Transverse colon (tissue), 4 donors: ENCODE measurements around the gene FSTL5. TPM values are rescaled to one million over a fixed set of nuclear protein-coding genes. Genes with fewer than 3 reads are reported as not detected.

Experiments used
- DNase-seq: peaks from one replicate; pipeline ENCODE4 v3.0.0-alpha.2; 2019
- H3K27ac ChIP-seq, 4 donors: fragments of 200-600 bp; sonication (generic); 2 replicates each; pipeline ENCODE4 v1.5.1; 2016 to 2018; ENCODE audit warnings: inconsistent platforms in 4 of 4
- H3K27me3 ChIP-seq: fragments of 200-600 bp; sonication (generic); 2 replicates; pipeline ENCODE4 v1.5.1; 2017; ENCODE audit warnings: inconsistent platforms
- H3K36me3 ChIP-seq, 4 donors: fragments of 200-600 bp; sonication (generic); 2 replicates each; pipeline ENCODE4 v1.5.1; 2017 to 2019; ENCODE audit warnings: inconsistent platforms in 4 of 4
- H3K4me1 ChIP-seq, 4 donors: fragments of 200-600 bp; sonication (generic); 2 replicates each; pipeline ENCODE4 v1.5.1; 2017 to 2020; ENCODE audit warnings: inconsistent platforms in 4 of 4
- H3K4me3 ChIP-seq, 4 donors: fragments of 200-600 bp; sonication (generic); 1 replicate in 1 of 4; 2 replicates in 3 of 4; pipeline versions ENCODE4 v1.5.1 to v1.6.1; 2017 to 2019; ENCODE audit warnings: inconsistent platforms in 4 of 4
- H3K9me3 ChIP-seq, 2 donors: fragments of 200-600 bp; sonication (generic); 2 replicates each; pipeline ENCODE4 v1.5.1; 2017 to 2019; ENCODE audit warnings: inconsistent platforms in 2 of 2
- CTCF ChIP-seq, 5 experiments: fragments of 200-600 bp in 3 of 5; fragments of 450-650 bp in 2 of 5; sonication (generic) in 3 of 5; IDR thresholded peaks; 1 replicate in 2 of 5; 2 replicates in 3 of 5; pipeline ENCODE4 v1.5.1; 2016 to 2017; ENCODE audit warnings: antibody characterized with exemption in 5 of 5, inconsistent platforms in 3 of 5, mild to moderate bottlenecking in 2 of 5, moderate library complexity in 1 of 5
- EP300 ChIP-seq: sonication (generic); formaldehyde crosslinking; IDR thresholded peaks from one replicate; pipeline ENCODE4 v1.6.1; 2017; ENCODE audit warnings: antibody characterized with exemption, low read depth
- POLR2A ChIP-seq: fragments of 450-650 bp; IDR thresholded peaks from one replicate; pipeline ENCODE4 v1.6.1; 2016; ENCODE audit warnings: antibody characterized with exemption, mild to moderate bottlenecking, moderate library complexity
- POLR2AphosphoS5 ChIP-seq, 3 donors: sonication (generic); formaldehyde crosslinking; IDR thresholded peaks; one replicate each; pipeline ENCODE4 v1.6.1; 2016; ENCODE audit warnings: antibody characterized with exemption in 3 of 3
- WGBS, 2 donors: methylation state at CpG; one replicate each; pipeline ENCODE4 v1.1.5; 2018; ENCODE audit warnings: low coverage in 1 of 2; 5-methylcytosine and 5-hydroxymethylcytosine counted together
- in situ Hi-C, 4 donors: fragments of 200-750 bp; cut with MboI; loops; one replicate each; pipeline versions ENCODE4 v1.15.0 to v1.15.1; 2017; ENCODE audit warnings: low sequenced_read_pairs in 3 of 4, low pct_ligation_motif_present in 1 of 4, low pct_unique_long_range_greater_than_20kb in 1 of 4
- intact Hi-C: fragments of 100-400 bp; cut with DNase I; formaldehyde crosslinking; loops from one replicate; pipeline ENCODE4 v1.15.1; 2023; ENCODE audit warnings: low total_unique reads
- total RNA-seq, 4 donors: library from RNA; depleted of rRNA; stranded (reverse); fragments of >200 nt; gene quantifications; one replicate each; pipeline ENCODE4 v1.1.0, GENCODE V29; 2016

The FSTL5 gene
- total RNA-seq, 4 donors from 2014 or later, result 0.14 to 0.16 TPM; not detected in 2

DNA sequence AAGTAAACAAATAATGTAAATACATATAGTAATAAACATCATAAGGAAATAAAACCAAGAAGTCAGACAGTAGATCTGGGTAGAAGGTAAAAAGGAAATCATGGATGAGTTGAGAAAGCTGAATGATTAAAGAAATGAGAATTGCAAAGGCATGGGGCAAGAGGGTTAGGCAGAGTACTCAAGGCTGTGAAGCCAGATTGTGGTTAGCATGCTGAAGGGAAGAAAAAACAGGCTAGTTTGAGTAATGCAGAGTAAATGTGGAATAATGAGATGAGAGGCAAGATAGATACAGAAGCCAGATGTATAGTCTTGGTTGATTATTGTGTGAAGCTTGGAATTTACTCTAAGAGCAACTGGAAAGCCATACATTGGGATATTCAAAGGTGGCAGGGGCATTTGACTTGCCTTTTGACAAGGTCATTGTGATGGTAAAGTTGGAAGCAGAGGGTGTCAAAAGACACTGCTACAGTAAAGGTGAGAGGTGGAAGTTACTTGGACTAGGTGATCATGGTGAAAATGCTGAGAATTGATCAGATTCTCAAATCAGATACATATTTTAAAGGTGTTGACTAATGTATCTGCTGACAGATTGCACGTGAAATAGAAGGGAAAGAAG, 307.0 kb downstream of the FSTL5 start:
- Histone ChIP-seq H3K27me3 (no peaks in the 10 kb centered on the region), H3K36me3 (no peaks in the 10 kb centered on the region), H3K4me3 (no peak overlapping the region), H3K27ac (no peak overlapping the region), H3K4me1 (no peaks in the 10 kb centered on the region), H3K9me3 (no peaks in the 10 kb centered on the region)
- TF ChIP-seq POLR2A (no peak), EP300 (no peak), POLR2AphosphoS5 (IDR thresholded peaks at IDR 0.05) (no peak), CTCF (IDR thresholded peaks at IDR 0.05) (no peak)
- DNase-seq, result no peak
- in situ Hi-C loops, result no loop called here
- intact Hi-C loops, result no loop called here
- WGBS, 2 donors, result 66 to 88% methylated on average over 1 of the region's 1 CpG

- intact Hi-C loops, result no loop called here
- H3K4me3 ChIP-seq, result no peak overlapping the region
- H3K27me3 ChIP-seq, result no peaks in the 10 kb centered on the region
- 17 to 41% methylated on average over 1 of the region's 1 CpG for WGBS, 2 donors
- DNase-seq, result no peak
- H3K36me3 ChIP-seq, result no peaks in the 10 kb centered on the region
- in situ Hi-C loops, result no loop called here
- no peak overlapping the region for H3K27ac ChIP-seq
- no peaks in the 10 kb centered on the region for H3K4me1 ChIP-seq
- H3K9me3 ChIP-seq, result no peaks in the 10 kb centered on the region
- TF ChIP-seq CTCF (IDR thresholded peaks at IDR 0.05) (no peak), POLR2AphosphoS5 (IDR thresholded peaks at IDR 0.05) (no peak), POLR2A (no peak), EP300 (no peak)
These were observed 313.2 kb downstream of the FSTL5 start for GRCh38 chr4:161850631-161851030.

- DNase-seq, result no peak
- Histone ChIP-seq H3K27ac (no peak overlapping the region), H3K4me3 (no peak overlapping the region), H3K27me3 (no peaks in the 10 kb centered on the region), H3K9me3 (no peaks in the 10 kb centered on the region), H3K36me3 (no peaks in the 10 kb centered on the region), H3K4me1 (no peaks in the 10 kb centered on the region)
- intact Hi-C loops (no loop called here), in situ Hi-C loops (no loop called here)
- WGBS, 2 donors, result 73 to 83% methylated on average over 2 to 4 of the region's 4 CpGs
- TF ChIP-seq EP300 (no peak), POLR2A (no peak), POLR2AphosphoS5 (IDR thresholded peaks at IDR 0.05) (no peak), CTCF (IDR thresholded peaks at IDR 0.05) (no peak)
These were observed 322.0 kb downstream of the FSTL5 start for GRCh38 chr4:161841759-161842158.

GRCh38 chr4:161829591-161829990, 334.2 kb downstream of the FSTL5 start:
- DNase-seq, result no peak
- Histone ChIP-seq H3K27me3 (no peaks in the 10 kb centered on the region), H3K4me1 (no peaks in the 10 kb centered on the region), H3K9me3 (no peaks in the 10 kb centered on the region), H3K36me3 (no peaks in the 10 kb centered on the region), H3K27ac (no peak overlapping the region), H3K4me3 (no peak overlapping the region)
- intact Hi-C loops, result no loop called here
- TF ChIP-seq POLR2A (no peak), CTCF (IDR thresholded peaks at IDR 0.05) (no peak), EP300 (no peak), POLR2AphosphoS5 (IDR thresholded peaks at IDR 0.05) (no peak)
- in situ Hi-C loops, result no loop called here
